COLO668 (cell line): Measurements from ENCODE around the gene CLDN2.
"Not testable (repeated sequence)": the region's sequence is repeated elsewhere in the genome, so short reads cannot be mapped to it uniquely, and the experiment has no call there.

Experiments
- DNase-seq: peaks from one replicate; lab custom pipeline; 2025; ENCODE audit not compliant: unreplicated experiment; lab: John Stamatoyannopoulos, UW

CLDN2 gene

GRCh38 chrX:106955004-106955772 lies 35.0 kb downstream of the CLDN2 start:
- no peak for DNase-seq

GRCh38 chrX:106957856-106958255 lies 37.7 kb downstream of the CLDN2 start:
- DNase-seq: no peak

- no peak for DNase-seq
These were observed 39.7 kb downstream of the CLDN2 start for GRCh38 chrX:106959901-106960300.

- no peak for DNase-seq
These were observed 42.9 kb downstream of the CLDN2 start for GRCh38 chrX:106963111-106963510.

- DNase-seq: no peak
These were observed 44.1 kb downstream of the CLDN2 start for GRCh38 chrX:106964290-106964689.

- DNase-seq: not testable (repeated sequence)
These were observed 46.3 kb downstream of the CLDN2 start for GRCh38 chrX:106966547-106966946.

- no peak for DNase-seq
These were observed 52.7 kb downstream of the CLDN2 start for GRCh38 chrX:106972896-106973295.

GRCh38 chrX:106973433-106974149 lies 53.4 kb downstream of the CLDN2 start:
- no peak for DNase-seq

GRCh38 chrX:106976416-106976815 lies 56.2 kb downstream of the CLDN2 start:
- no peak for DNase-seq
